Suppressor macrophage treated with lipopolysaccharide for 1 hour (primary cell): ENCODE measurements around the gene RACK1.
A peak's percentile ranks its signal among the peaks of the same experiment; 100 is the strongest.
"Not testable (repeated sequence)": the region's sequence is repeated elsewhere in the genome, so short reads cannot be mapped to it uniquely, and the experiment has no call there.

Experiments
- DNase-seq, 3 donors: peaks; one replicate each; pipeline ENCODE4 v3.0.0-alpha.2; 2020 to 2022

The RACK1 gene

DNA sequence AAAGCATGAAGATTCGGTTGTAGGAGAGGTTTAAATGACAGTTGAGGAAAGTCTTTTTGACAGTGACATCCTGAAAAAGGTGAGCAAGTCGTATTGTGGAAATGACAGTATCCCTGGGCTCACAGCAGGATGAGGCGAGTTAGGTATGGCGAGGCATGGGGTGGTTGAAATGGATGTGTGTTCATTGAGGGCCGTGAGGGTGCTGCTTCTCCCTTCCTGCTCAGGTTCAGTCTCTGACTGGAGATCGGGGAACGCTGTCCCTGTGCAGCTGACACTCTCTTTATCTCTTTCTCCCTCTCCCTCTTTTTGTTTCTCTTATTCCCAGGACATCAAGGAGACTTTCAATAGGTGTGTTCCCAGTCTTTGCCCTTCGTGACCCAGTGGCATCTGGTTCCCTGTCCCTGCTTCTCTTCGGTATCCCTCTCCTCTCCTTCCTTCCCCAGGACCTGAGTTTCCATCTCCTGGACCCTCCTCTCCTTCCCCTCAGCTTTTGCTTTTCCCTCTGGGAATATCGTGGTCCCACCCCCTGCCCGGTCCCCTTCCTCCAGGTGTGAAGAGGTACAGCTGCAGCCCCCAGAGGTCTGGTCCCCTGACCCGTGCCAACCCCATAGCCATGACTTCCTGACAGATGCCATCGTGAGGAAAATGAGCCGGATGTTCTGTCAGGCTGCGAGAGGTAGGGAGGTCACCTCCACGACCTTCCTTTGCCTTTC lies 10.5 kb downstream of the RACK1 start:
- no peak for DNase-seq

DNA sequence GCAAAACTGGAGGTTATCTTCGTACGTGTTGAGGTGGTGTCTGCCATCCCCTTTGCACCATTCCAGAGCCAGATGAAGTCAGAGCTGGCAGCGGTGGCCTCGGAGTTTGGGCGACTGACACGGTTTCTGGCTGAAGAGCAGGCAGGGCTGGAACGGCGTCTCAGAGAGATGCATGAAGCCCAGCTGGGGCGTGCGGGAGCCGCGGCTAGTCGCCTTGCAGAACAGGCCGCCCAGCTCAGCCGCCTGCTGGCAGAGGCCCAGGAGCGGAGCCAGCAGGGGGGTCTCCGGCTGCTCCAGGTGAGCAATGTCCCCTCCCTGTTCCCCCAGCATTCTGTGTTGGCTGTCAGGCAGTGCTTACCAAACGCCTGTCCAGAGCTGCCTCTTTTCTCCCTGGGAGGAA lies 11.1 kb downstream of the RACK1 start:
- DNase-seq: no peak

DNA sequence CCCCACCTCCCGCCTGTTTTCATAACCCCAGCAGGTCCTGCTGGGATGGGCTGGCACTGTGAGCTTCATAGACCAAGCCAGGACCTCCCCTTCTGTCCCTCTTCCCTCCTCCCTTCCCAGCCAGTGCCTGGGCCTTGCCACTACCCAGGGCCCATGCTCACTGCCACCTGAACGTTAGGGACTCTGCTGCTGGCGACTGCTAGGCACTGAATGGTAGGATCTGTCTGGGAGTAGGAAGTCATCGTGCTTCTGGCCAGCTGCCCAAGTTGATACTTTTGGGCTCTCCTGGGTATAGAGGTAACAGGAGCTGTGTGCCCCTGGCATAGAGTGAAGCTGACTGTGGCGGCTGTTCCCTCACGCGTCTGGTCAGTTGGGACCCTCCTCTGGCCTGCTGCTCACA lies 12.3 kb downstream of the RACK1 start:
- no peak for DNase-seq

DNA sequence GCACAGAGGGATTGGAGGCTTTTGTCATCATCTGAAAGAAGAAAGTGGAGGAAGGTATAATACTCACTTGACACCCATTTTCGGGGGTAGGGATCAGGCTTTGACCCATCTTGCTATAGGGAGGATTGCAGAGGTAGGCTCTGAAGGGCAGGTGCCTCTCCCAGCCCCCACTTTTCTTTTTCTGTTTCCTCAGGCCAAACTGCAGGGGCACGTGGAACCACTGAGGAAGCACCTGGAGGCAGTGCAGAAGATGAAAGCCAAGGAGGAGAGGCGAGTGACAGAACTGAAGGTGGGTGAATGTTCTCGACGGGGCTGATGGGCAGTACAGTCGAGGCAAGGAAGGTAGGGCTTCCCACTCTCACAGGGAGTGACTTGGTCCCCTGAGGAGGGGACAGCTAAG lies 13.2 kb downstream of the RACK1 start:
- no peak for DNase-seq

DNA sequence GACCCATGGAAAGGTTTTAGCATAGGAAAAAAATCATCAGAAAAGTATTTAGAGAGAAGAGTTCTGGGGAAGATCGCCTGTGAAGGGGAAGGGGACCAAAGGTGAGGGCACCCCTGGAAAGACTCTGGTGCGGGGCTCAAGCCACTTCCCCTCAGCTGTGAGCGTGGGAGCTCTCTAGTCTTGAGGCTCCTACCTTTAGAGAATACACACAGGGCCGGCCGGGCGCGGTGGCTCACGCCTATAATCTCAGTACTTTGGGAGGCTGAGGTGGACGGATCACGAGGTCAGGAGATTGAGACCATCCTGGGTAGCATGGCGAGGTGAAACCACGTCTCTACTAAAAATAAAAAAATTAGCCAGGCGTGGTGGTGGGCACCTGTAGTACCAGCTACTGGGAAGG lies 13.7 kb downstream of the RACK1 start:
- DNase-seq: no peak

DNA sequence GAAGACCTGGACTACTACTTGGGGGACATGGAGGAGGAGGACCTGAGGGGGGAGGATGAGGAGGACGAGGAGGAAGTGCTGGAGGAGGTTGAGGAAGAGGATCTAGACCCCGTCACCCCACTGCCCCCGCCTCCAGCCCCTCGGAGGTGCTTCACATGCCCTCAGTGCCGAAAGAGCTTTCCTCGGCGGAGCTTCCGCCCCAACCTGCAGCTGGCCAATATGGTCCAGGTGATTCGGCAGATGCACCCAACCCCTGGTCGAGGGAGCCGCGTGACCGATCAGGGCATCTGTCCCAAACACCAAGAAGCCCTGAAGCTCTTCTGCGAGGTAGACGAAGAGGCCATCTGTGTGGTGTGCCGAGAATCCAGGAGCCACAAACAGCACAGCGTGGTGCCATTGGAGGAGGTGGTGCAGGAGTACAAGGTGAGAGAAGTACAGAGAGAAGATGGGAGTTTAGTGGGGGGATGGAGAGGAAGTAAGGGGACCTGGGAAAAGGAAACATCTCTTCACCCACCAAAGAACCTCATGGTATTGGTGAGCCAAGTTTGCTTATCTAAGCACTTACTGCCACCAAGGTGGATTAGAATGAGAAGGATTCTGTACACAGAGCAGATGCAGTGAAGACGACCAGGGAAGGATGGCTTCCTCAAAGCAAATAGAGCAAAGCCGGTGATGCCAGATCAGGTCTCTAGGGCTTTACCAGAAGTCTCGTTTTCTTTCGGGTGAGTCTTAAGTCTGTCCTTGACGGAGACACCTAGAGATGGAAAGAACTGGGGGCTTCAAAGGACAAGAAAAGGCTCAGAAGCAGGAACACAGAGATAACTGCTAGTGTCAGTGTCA lies 19.1 kb downstream of the RACK1 start:
- no peak for DNase-seq

DNA sequence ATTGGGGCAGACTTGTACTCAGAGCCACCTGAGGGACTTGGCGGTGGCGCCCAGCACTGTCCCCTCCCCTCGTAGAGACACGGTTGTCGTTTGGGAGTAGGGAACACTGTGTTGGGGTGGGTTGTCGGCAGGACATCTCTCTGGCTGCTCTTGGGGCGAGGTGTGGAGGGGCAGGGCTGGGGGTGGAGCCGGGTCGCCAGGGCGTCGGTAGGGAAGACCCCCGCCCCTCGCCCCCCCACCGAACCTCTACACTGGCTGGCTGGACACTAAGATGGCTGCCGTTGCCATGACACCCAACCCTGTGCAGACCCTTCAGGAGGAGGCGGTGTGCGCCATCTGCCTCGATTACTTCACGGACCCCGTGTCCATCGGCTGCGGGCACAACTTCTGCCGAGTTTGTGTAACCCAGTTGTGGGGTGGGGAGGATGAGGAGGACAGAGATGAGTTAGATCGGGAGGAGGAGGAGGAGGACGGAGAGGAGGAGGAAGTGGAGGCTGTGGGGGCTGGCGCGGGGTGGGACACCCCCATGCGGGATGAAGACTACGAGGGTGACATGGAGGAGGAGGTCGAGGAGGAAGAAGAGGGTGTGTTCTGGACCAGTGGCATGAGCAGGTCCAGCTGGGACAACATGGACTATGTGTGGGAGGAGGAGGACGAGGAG lies 19.8 kb downstream of the RACK1 start:
- DNase-seq: peak in 1 of 3 donors; percentile 45

DNA sequence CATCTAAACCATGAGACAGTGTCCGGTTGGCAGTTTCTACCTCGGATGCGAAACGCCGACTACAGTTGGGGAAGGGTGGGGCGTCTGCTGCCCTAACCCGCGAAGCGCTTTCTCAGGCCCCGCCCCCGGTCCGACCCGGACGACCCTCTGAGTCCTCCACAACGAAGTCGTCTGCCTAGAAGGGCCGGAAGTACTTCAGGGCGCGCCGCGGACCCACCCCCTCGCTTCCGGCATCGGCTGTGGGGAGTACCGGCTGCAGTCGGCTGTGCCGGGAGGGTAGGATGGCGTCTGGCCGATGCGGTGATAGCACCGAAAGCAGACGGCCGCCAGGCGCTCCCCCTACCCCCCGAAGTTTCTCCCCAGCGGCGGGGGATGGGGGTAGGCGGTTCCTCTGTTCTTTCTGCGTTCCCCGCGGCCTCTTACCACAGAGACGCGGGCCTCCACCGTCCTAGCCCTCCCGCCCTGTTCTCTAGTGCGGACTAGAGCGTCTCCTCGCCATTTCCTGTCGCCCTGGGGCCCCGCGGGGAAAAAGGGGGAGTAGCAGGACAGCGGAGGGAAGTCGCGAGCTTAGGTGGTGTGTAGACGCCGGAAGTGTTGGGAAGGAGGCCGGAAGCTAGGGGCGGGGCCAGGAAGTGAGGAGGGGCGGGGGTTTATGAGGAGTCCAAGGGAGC lies 20.5 kb downstream of the RACK1 start, which contains the start of gene TRIM41:
TRIM41 (plus strand) TSS at position 224 of the 671 bp plus-strand sequence. CDS start 719 bp downstream, outside the sequence.
- DNase-seq: peak; percentile 97 to 98 (median 98)

DNA sequence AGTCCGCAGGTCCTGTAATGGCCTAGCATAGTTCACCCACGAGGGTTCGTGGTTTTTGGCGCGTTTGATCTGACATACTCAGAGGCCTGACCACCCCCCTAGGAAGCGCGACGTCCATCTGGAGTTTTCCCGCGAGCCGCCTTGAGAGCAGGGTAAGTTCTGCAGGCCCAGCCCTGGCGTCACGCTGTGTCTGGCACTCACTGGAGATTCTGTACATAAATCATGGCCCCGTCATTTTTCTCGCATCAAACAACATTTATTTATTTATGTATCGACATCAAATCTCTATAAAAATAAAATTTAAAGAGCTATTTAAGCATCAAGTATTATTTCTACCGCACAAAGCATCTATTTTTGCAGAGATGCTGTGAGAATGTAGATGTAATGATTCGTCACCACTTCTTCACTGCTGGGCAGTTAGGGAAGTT lies 21.1 kb downstream of the RACK1 start:
- DNase-seq: no peak

DNA sequence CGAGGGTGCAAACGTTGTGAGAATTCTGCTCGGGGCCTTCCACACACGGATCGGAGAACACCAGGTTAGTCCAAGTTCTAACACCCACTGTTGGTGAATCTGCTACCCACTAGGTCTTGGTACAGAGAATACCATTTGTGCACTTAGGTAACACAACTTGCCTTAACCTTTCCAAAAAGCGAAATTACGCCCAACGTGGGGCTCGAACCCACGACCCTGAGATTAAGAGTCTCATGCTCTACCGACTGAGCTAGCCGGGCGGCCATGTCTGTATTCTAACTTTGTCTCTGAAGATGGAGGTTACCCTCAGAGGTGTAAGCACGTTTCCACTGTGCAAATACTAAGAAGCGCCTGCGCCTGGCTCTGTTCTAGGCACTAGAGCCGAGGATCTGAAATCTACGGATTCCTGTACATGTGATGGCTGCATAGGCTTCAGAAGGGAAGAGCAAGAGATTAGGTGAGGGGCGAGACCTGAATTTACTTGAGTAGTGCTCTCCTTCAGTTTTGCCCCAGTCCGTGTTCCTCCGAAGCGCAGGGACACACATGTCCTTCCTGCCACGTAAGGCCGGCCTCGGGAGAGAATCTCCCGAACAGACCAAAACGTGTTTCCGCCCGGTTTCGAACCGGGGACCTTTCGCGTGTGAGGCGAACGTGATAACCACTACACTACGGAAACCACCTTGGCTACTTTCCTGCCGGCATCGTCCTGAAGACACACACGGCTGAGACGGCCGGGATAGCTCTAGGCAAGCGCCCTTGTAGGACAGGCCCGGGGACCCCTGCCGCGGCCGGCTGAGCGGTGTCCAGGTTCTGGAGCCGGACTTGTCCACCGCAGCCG lies 21.7 kb downstream of the RACK1 start:
- DNase-seq: peak; percentile 87 to 93 (median 90)

DNA sequence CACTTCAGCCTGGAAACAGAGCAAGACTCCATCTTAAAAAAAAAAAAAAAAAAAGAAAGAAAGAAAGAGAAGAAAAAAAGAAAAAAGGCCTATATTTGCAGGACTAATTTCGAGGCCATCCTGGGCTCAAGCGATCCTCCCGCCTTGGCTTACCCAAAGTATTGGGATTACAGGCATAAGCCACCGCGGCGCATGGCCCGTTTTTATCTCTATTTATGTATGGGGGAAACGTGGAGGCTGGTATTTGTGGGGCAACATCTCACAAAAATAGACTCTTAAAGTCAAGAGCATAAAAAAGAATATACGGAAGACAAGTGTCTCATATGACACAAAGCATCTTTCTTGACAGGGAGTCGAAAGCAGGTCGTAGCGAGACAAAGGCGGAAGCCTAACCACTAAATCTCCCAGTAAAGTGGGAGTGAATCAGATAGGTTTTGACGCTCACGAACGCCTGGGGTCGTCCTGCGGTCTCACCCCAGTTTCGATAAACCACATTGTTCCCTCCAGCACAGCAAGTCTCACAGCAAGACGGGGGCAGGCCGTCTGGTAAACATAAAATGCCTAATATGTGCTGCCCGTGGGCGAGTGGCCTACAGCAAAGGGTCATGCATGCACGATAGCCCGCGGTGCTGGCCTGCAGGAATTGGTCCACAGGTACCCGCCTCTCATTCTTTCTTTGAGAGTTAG lies 22.5 kb downstream of the RACK1 start:
- no peak for DNase-seq

DNA sequence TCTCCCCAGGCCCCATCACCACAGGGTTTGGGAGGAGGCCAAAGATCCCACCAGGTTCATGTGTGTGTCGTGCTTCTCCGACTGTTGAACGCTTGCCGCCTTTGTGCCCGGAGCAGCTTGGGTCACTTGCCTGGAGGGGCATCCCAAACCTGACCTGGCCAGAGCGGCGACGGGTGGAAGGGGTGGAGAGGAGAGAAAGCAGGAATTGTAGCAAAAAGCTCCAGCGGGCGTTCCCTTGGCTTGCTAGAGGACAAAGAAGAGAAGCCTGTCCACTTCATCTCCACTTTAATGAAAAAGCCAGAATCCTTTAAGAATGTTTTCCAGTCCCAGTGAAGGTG lies 23.6 kb downstream of the RACK1 start:
- DNase-seq: no peak

DNA sequence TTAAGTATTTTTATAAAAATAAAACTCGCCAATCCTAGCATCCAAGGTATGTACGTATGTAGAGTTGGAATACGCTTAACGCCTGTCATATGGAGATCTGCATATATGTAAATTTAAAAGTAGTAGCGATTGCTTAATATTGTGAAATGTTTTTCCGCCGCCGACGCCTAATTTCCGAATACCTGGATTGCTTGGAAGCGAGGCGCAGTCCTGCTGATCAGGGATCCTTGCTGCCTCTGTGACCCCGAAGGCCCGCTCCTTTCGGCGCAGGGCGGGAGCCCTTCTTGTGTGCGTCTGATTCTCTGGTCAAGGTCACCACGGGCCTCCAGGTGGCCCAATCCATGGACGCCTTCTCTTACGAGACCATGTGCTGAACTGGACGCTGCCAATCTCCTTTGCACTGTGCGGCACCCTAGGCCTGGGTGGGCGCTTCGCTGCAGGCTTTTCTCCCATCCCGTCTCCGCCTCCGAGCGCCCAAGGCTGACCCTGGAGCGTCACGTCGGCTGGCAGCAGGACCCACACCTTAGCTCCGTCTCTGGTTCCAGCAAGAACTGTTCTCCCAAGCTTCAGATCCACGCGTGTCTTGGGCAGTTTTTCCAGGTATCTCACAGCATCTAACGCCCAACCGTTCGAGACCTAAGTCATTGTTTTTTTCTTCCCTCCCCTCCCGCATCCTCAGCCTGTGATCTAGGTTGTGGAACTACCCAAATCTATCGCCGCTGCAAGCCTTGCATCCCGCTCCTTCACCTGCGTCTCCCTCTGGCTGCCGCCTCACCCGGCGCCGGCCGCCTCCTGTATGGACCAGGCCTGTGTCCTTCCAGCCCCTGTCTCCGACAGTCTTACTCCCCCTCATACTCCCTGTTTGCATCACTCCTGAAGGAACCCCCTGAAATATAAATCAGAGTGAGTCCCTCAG lies 24.2 kb downstream of the RACK1 start:
- no peak for DNase-seq

DNA sequence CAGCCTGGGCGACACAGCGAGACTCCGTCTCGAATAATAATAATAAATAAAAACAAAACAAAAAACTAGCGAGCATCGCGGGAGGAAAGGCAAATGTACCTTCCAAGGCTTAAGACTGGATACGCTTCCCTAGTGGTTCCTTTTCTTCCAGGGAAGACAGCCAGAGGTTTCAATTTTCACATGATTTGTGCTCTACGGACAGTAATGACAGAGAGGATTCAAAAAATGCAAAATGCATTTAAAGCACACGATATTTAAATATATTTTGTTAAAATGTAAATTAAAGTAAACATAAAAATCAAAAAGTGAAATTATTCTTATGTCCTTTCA lies 24.9 kb downstream of the RACK1 start:
- DNase-seq: no peak

DNA sequence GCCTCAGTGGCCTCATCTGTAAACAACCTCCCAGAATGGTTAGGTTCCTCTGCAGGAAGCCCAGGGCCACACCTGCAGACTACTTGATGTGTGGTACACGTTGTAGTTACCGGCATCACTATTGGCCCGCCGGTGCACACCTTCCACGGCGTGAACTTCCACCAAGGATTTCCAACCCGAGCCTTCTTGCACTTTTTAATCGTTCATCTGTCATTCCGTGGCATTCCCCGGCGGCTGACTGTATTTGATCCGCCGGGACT lies 26.0 kb downstream of the RACK1 start:
- DNase-seq: no peak

DNA sequence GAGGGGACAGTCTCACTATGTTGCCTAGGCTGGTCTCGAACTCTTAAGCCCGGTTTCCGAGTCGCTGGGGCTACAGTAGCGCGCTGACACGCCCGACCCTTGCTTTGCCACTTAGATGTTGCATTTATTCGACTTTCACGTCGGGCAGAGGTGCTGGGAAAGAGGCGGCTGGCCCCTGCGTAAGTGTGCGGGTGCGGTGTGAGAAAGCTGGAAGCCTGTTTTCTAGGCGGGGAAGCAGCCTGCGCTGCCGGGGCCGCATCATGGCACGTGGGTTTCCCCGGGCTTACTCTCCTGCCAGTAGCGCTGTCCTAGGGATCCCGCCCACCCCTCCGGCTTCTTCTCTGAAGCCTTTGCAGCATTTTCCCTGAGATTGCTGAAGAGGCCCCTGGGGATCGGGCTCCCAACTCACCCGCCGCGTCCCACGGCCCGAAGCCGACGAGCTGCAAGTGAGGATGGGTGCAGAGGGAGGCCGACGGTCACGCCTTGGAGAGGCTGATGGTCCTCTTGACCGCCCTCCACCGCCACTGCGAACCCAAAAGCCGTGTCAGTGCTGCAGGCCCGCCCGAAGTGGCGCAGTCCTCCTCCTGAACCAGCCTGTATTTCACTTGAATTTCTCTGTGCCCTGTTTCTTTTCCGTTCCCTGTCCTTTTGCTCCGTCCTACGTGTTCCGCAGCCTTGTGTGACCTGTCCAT lies 26.4 kb downstream of the RACK1 start:
- peak; percentile 61 to 78 (median 67) for DNase-seq

DNA sequence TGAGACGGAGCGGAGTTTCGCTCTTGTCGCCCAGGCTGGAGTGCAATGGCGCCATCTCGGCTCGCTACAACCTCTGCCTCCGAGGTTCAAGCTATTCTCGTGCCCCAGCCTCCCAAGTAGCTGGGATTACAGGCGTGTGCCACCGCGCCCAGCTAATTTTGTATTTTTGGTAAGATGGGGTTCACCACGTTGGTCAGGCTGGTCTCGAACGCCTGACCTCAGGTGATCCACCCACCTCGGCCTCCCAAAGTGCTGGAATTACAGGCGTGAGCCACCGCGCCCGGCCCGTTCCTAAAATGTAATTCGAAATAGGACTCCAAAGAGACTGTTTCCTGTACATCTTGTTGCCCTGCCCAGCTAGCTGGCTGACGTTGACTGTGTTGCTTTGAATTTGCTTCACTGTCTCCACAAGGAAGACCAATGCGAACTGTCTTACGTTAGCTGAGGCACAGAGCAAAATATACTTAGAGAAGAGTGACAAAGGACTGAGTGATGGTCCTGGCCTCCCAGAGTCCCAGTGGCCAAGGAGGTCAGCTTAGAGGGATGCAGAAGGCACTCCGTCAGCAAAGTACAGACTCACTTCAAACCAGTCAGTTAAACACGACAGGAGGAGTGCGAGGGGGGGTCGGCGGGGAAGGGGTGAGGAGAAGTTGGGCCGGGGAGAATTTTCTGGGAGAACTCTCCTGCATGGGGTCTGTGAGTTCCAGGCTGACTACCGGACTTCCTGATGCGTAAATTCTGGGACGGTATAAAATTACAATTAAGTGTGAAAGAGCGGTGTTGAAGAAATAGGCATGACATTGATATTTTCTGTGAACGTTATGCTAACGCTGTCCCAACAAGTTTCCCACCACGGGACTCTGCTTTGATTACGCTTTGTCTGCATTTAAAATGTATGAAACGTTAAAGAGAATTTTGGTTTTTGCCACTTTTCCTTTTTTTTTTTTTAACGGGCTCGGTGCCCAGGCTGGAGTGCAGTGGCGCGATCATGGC lies 27.4 kb downstream of the RACK1 start:
- no peak for DNase-seq

DNA sequence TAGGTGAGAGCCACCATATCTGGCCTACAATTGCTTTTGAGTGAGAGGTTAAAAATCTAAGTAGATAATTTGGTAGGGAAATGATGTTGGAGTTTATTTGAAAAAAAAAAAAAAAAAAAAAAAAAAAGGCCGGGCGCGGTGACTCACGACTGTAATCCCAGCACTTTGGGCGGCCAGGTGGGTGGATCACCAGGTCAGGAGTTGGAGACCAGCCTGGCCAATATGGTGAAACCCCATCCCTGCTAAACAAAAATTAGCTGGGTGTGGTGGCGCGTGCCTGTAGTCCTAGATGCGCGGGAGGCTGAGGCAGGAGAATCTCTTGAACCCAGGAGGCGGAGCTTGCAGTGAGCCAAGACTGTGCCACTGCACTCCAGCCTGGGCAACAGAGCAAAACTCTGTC lies 29.5 kb downstream of the RACK1 start:
- DNase-seq: not testable (repeated sequence)

DNA sequence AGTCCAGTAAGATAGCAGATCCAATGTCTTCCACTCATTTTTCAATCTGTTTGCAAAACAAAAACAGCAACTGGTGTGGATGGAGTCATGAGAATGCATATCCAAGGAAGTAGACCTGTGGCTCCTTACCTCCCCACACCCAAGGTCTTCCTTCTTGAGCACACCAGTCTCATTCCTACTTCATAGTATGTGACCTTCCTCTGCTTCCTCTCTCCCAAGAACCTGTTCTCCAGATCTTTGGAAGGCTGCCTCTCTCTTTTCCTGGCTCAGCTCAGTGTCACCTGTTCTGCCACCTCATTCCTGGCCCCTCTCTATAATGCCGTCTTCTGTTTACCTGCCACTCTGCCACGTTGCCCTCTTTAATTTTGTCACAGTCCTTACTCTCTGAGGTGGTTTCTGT lies 30.8 kb downstream of the RACK1 start:
- no peak for DNase-seq
